ENCODE results near the gene KPNA2. TPM values are rescaled to one million over a fixed set of nuclear protein-coding genes. Genes with fewer than 3 reads are reported as not detected.
A peak's percentile ranks its signal among the peaks of the same experiment; 100 is the strongest.

The KPNA2 gene
- total and polyA plus RNA-seq, 2 of the 13 experiments (the other 11 are each of a cell fraction or from before 2014, with no cell fraction given), result 111 to 305 TPM

DNA sequence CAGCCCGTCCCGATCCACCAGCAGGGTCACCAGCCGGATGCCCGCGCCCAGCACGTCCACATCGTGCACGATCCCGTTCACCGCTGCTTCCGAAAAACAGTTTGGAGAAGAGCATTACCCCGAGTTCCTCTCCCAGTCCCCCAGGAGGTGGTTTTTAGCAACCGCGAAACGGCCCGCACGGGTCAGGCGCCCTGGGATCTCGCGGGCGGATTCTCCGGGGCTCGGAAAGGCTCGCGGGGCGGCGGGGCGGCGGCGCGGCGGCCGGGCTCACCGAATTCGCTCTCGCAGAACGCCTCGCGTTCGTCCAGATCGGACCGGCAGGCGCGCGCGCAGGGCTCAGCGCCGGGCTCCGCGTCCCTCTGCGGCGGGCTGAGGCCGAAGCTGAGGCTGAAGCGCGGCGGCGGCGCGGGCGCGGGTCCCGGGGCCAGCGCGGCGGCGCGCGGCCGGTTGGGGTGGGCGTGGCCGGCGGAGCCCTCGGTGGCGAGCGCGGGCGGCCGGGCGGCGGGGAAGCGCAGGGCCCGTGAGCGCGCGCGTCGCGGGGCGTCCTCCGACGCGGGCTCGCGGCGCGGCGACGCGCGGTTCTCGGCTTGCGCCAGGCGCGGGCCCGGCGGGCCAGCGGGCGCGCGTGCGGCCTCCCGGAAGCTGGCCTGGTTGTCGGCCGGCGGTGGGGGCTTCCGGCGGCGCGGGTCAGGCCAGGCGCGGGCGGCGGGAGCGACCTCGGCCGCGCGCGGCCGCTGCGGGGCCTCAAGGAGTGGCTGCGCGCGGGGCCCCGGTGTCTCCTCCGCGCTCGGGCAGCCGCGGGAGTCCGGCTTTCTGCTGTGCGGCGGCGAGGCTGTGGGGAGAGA lies 42.2 kb upstream of the KPNA2 start (continued):
- TF ChIP-seq ZBTB7B (CRISPR knock-in tag; IDR thresholded peaks at IDR 0.05) (peak; percentile 42; the same call in 1 of the 2 replicates), JDP2 (CRISPR knock-in tag; IDR thresholded peaks at IDR 0.05; ENCODE audit: borderline replicate concordance) (no peak; the same call in 1 of the 2 replicates), ETS1 (CRISPR knock-in tag; IDR thresholded peaks at IDR 0.05) (no peak), CCAR2 (optimal IDR thresholded peaks at IDR 0.05; ENCODE audit: low read depth, low read length) (no peak), SP5 (CRISPR knock-in tag; IDR thresholded peaks at IDR 0.05; ENCODE audit: borderline replicate concordance, low read depth) (no peak), SNAPC2 (CRISPR knock-in tag; IDR thresholded peaks at IDR 0.05) (no peak), ZNF12 (CRISPR knock-in tag; IDR thresholded peaks at IDR 0.05) (no peak), ATAD3A (CRISPR knock-in tag; IDR thresholded peaks at IDR 0.05) (no peak), KMT2A (CRISPR knock-in tag; IDR thresholded peaks at IDR 0.05) (peak; percentile 75; the same call in 1 of the 2 replicates), ZNF597 (CRISPR knock-in tag; IDR thresholded peaks at IDR 0.05) (no peak), RBM22 (optimal IDR thresholded peaks at IDR 0.05; ENCODE audit: low read length) (no peak), MLXIP (CRISPR knock-in tag; IDR thresholded peaks at IDR 0.05; ENCODE audit: borderline replicate concordance) (no peak), ARID2 (CRISPR knock-in tag; IDR thresholded peaks at IDR 0.05; ENCODE audit: borderline replicate concordance) (no peak), HOXA3 (CRISPR knock-in tag; IDR thresholded peaks at IDR 0.05) (peak; percentile 34; the same call in 1 of the 2 replicates), ZNF329 (CRISPR knock-in tag; IDR thresholded peaks at IDR 0.05; ENCODE audit: low read depth) (peak; percentile 76; the same call in 1 of the 2 replicates), NONO (IDR thresholded peaks at IDR 0.05) (no peak), NONO (CRISPR knock-in tag; conservative IDR thresholded peaks at IDR 0.05) (peak; percentile 57; the same call in 1 of the 2 replicates), ZNF292 (CRISPR knock-in tag; IDR thresholded peaks at IDR 0.05; ENCODE audit: borderline replicate concordance, low read depth) (no peak), SMARCE1 (IDR thresholded peaks at IDR 0.05; ENCODE audit: borderline replicate concordance) (no peak), NR2F1 (CRISPR knock-in tag; IDR thresholded peaks at IDR 0.05) (peak in 1 of 2 experiments; percentile 15; a peak in 1 of 4 replicates), SATB2 (CRISPR knock-in tag; IDR thresholded peaks at IDR 0.05) (no peak), FOSL2 (CRISPR knock-in tag; IDR thresholded peaks at IDR 0.05) (no peak; the same call in 1 of the 2 replicates), ZNF577 (CRISPR knock-in tag; IDR thresholded peaks at IDR 0.05; ENCODE audit: borderline replicate concordance, low read depth) (no peak)
- TF ChIP-seq, protein P1, sequence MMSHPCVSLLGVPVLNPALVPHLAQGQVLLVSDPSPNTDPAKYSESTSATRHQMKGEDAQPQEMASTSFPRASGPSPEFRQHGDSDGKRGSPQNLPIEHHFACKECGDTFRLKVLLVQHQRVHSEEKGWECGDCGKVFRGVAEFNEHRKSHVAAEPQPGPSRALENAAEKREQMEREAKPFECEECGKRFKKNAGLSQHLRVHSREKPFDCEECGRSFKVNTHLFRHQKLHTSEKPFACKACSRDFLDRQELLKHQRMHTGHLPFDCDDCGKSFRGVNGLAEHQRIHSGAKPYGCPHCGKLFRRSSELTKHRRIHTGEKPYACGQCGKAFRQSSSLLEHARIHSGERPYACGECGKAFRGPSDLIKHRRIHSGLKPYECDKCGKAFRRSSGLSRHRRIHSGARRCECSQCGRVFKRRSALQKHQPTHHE (CRISPR knock-in tag; IDR thresholded peaks at IDR 0.05; ENCODE audit: borderline replicate concordance), result no peak

Data from HepG2 (cell line).